Parathyroid adenoma (tissue), 2 donors: ENCODE measurements around the gene P2RX4.

Experiments used
- H2AFZ ChIP-seq: fragments of 300-600 bp; sonication (generic); one replicate; pipeline ENCODE4 v1.7.0; 2017; ENCODE audit warnings: antibody characterized with exemption, mild to moderate bottlenecking
- H3K27ac ChIP-seq: fragments of 300-600 bp; sonication (generic); one replicate; pipeline ENCODE4 v1.7.0; 2017
- H3K27me3 ChIP-seq: fragments of 300-600 bp; sonication (generic); one replicate; pipeline ENCODE4 v1.7.0; 2017; ENCODE audit warnings: low read length; ENCODE audit not compliant: control insufficient read depth, insufficient read depth
- H3K36me3 ChIP-seq: fragments of 300-600 bp; sonication (generic); one replicate; pipeline ENCODE4 v1.7.0; 2017; ENCODE audit warnings: low read length; ENCODE audit not compliant: control insufficient read depth, insufficient read depth
- H3K4me1 ChIP-seq: fragments of 300-600 bp; sonication (generic); one replicate; pipeline ENCODE4 v1.7.0; 2017; ENCODE audit warnings: control low read depth
- H3K4me2 ChIP-seq: fragments of 300-600 bp; sonication (generic); one replicate; pipeline ENCODE4 v1.7.0; 2017; ENCODE audit warnings: low read length
- H3K4me3 ChIP-seq: fragments of 300-600 bp; sonication (generic); one replicate; pipeline ENCODE4 v1.7.0; 2017; ENCODE audit warnings: low read depth, low read length
- H3K79me2 ChIP-seq: fragments of 300-600 bp; sonication (generic); one replicate; pipeline ENCODE4 v1.7.0; 2017; ENCODE audit warnings: control low read depth
- H3K9ac ChIP-seq: fragments of 300-600 bp; sonication (generic); one replicate; pipeline ENCODE4 v1.7.0; 2017; ENCODE audit warnings: mild to moderate bottlenecking
- H3K9me3 ChIP-seq: fragments of 300-600 bp; sonication (generic); one replicate; pipeline ENCODE4 v1.7.0; 2017; ENCODE audit warnings: low read length; ENCODE audit not compliant: control insufficient read depth
- TF ChIP-seq, protein P1 (sequence below): fragments of 300-600 bp; sonication (generic); IDR thresholded peaks from one replicate; pipeline ENCODE4 v1.7.0; 2017; ENCODE audit warnings: antibody characterized with exemption, mild to moderate bottlenecking
- donor health status: primary hyperparathyroidism.

Gene P2RX4

DNA sequence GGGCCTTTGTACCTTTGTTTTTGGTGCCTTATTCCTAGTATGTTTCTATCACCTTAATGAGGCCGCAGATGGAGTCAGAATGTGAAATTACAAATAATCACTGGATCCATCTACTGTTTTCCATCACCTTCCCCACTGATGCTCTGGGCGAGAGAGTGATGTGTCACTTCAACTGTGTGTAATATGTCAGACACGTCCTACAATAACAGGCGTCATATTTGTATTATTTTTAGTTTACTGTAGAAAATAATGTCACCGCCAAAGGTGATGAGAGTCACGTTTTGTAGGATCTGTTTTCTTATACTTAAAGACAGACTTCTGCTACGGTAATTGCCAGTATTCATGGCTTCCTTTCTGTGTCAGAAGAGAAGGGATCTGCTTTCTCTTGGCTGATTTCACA, 22.4 kb upstream of the P2RX4 start:
- H3K27ac ChIP-seq = no peak overlapping the region
- H2AFZ ChIP-seq = no peak overlapping the region
- H3K9me3 ChIP-seq = no peaks in the 10 kb centered on the region
- H3K4me1 ChIP-seq = no peaks in the 10 kb centered on the region
- H3K9ac ChIP-seq = no peak overlapping the region
- H3K27me3 ChIP-seq = no peaks in the 10 kb centered on the region
- H3K36me3 ChIP-seq = no peaks in the 10 kb centered on the region
- no peak overlapping the region for H3K4me2 ChIP-seq
- H3K79me2 ChIP-seq = no peaks in the 10 kb centered on the region
- H3K4me3 ChIP-seq = no peak overlapping the region
- TF ChIP-seq, protein P1, sequence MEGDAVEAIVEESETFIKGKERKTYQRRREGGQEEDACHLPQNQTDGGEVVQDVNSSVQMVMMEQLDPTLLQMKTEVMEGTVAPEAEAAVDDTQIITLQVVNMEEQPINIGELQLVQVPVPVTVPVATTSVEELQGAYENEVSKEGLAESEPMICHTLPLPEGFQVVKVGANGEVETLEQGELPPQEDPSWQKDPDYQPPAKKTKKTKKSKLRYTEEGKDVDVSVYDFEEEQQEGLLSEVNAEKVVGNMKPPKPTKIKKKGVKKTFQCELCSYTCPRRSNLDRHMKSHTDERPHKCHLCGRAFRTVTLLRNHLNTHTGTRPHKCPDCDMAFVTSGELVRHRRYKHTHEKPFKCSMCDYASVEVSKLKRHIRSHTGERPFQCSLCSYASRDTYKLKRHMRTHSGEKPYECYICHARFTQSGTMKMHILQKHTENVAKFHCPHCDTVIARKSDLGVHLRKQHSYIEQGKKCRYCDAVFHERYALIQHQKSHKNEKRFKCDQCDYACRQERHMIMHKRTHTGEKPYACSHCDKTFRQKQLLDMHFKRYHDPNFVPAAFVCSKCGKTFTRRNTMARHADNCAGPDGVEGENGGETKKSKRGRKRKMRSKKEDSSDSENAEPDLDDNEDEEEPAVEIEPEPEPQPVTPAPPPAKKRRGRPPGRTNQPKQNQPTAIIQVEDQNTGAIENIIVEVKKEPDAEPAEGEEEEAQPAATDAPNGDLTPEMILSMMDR = no peak

DNA sequence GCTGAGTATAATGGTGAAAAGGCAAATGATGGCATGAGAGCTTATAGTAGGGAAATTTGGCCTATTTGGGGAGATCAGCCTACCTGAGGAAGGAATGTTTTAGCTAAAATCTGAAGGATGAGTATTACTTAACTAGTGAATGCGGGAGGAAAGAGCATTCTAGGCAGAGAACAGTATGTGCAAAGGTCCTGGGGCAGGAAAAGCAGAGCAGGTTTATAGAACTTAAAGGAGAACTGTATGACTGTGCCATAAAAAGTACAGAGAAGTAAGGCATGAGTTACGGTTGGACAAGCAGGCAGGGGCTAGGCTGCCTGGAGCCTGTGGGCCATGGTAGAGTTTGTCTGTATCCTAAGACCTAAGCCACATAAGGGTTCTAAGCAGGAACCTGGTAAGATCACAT, 21.7 kb upstream of the P2RX4 start:
- Histone ChIP-seq H3K4me3 (no peak overlapping the region), H3K4me1 (no peaks in the 10 kb centered on the region), H3K27ac (no peak overlapping the region), H3K4me2 (no peak overlapping the region), H3K27me3 (no peaks in the 10 kb centered on the region), H2AFZ (no peak overlapping the region), H3K9ac (no peak overlapping the region), H3K79me2 (no peaks in the 10 kb centered on the region), H3K36me3 (no peaks in the 10 kb centered on the region), H3K9me3 (no peaks in the 10 kb centered on the region)
- TF ChIP-seq, protein P1 = no peak

DNA sequence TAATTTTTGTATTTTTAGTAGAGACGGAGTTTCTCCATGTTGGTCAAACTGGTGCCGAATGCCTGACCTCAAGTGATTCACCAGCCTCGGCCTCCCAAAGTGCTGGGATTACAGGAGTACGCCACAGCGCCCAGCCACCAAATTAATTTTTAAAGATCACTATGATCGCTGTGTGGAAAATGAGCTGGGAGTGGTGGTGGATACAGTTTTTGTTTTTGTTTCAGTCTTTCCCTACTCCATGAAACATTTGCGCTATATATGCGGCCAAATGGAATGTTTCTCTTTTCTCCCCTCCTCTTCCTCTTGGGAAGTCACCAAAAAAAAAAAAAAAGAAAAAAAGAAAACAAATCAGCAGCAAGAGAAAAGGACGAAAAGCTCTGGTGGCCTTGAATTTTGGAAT, 20.8 kb upstream of the P2RX4 start:
- Histone ChIP-seq H3K27ac (no peak overlapping the region), H2AFZ (no peak overlapping the region), H3K79me2 (no peaks in the 10 kb centered on the region), H3K4me1 (no peaks in the 10 kb centered on the region), H3K27me3 (no peaks in the 10 kb centered on the region), H3K4me3 (no peak overlapping the region), H3K36me3 (no peaks in the 10 kb centered on the region), H3K9me3 (no peaks in the 10 kb centered on the region), H3K4me2 (no peak overlapping the region), H3K9ac (no peak overlapping the region)
- TF ChIP-seq, protein P1 = no peak

DNA sequence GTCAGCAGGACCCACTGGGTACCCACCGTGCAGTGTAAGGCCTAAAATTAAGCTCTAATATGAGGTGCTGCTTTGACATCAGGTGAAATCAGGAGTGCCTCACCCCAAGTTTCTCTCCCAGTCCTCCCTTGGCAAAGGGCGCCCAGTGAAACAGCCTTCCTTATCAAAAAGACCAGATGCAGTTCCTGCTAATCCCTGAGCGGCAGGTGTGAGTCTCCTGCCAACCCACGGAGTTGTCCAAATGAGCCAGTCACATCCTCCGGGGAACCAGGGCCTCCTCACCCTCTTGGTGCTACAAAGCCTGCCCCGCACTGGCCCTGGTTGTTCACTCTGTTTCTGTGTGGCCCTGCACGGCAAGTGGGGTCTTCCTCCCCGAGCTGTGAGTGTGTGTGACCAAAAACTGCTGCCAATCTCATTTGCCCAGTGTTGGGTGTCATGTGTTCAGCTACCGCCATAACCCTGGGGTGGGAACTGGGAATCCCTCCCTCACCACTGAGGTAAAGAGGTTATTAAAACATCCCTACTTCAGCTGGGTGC, 20.2 kb upstream of the P2RX4 start:
- Histone ChIP-seq H3K79me2 (no peaks in the 10 kb centered on the region), H3K4me2 (no peak overlapping the region), H3K4me3 (no peak overlapping the region), H3K9ac (no peak overlapping the region), H3K9me3 (no peaks in the 10 kb centered on the region), H3K27ac (no peak overlapping the region), H3K4me1 (no peaks in the 10 kb centered on the region), H3K27me3 (no peaks in the 10 kb centered on the region), H2AFZ (no peak overlapping the region), H3K36me3 (no peaks in the 10 kb centered on the region)
- TF ChIP-seq, protein P1 = no peak

DNA sequence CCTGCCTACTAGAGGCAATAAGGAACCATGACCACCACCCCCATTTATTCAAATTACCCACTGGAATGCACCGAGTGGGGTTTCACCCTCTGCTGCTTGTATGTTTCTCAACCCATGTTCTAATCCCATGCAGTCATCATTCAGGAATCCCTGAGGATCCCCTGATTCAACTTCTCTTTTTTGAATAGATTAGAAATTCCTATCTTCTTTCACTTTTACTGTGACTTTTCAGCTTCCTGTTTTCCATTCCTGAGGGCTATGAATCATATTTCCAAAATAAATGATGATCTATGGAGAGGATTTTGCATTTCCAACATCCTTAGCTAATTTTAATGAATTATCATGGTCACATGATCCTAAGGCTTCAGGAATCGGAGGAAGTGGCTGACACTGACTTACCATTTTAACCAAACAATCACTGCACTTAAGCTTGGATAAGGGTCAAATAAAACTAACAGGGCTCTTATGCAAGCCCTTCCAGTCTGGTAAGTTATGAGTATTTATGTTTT, 19.4 kb upstream of the P2RX4 start:
- Histone ChIP-seq H3K4me3 (no peak overlapping the region), H3K9ac (no peak overlapping the region), H3K27ac (no peak overlapping the region), H3K79me2 (no peaks in the 10 kb centered on the region), H3K9me3 (no peaks in the 10 kb centered on the region), H3K27me3 (no peaks in the 10 kb centered on the region), H3K4me2 (no peak overlapping the region), H3K4me1 (no peaks in the 10 kb centered on the region), H3K36me3 (no peaks in the 10 kb centered on the region), H2AFZ (no peak overlapping the region)
- TF ChIP-seq, protein P1 = no peak
